K562 (cell line): ENCODE data around the gene CELA3A. TPM values are rescaled to one million over a fixed set of nuclear protein-coding genes. Genes with fewer than 3 reads are reported as not detected.

Source experiments
- ELF2 ChIP-seq: fragments of 250-450 bp; sonication (Bioruptor Pico); IDR thresholded peaks from 2 replicates; pipeline ENCODE4 v1.5.0; 2021; ENCODE audit warnings: mild to moderate bottlenecking
- EP400 ChIP-seq: fragments of 450-650 bp; IDR thresholded peaks from 2 replicates; pipeline ENCODE4 v1.6.1; 2017; ENCODE audit warnings: antibody characterized with exemption, mild to moderate bottlenecking, moderate library complexity
- GTF2F1 ChIP-seq: IDR thresholded peaks from 2 replicates; pipeline ENCODE4 v1.6.1; 2011; ENCODE audit warnings: low read depth, low read length, improper control_type of control experiment
- ILF3 ChIP-seq: fragments of 450-650 bp; IDR thresholded peaks from 2 replicates; pipeline ENCODE4 v1.6.1; 2018; ENCODE audit warnings: antibody characterized with exemption, mild to moderate bottlenecking, moderate library complexity, borderline replicate concordance
- POLR2AphosphoS5 ChIP-seq: IDR thresholded peaks from 2 replicates; pipeline ENCODE4 v1.6.1; 2011; ENCODE audit warnings: mild to moderate bottlenecking, low read depth, low read length, moderate library complexity; ENCODE audit not compliant: control insufficient read depth, insufficient read depth
- POLR2H ChIP-seq: IDR thresholded peaks from 2 replicates; pipeline ENCODE4 v1.6.1; 2016; ENCODE audit warnings: missing genetic modification characterization, low read depth, mild to moderate bottlenecking, control low read depth, missing compliant biosample characterization, moderate library complexity
- POLR3A ChIP-seq: IDR thresholded peaks from 2 replicates; pipeline ENCODE4 v1.6.1; 2011; ENCODE audit warnings: borderline replicate concordance, mild to moderate bottlenecking, moderate library complexity; ENCODE audit not compliant: insufficient read length, insufficient read depth; ENCODE audit errors: extremely low read depth
- PPARD ChIP-seq: fragments of 250-450 bp; sonication (Bioruptor Pico); IDR thresholded peaks from 2 replicates; pipeline ENCODE4 v1.8.0; 2022; ENCODE audit warnings: inconsistent platforms, mild to moderate bottlenecking, moderate library complexity
- SIRT6 ChIP-seq: IDR thresholded peaks from one replicate; pipeline ENCODE4 v1.6.1; 2012; ENCODE audit warnings: low read depth, mild to moderate bottlenecking, control low read depth, inconsistent platforms, low read length, moderate library complexity
- SMAD2 ChIP-seq: fragments of 150-350 bp; IDR thresholded peaks from 2 replicates; pipeline ENCODE4 v1.6.1; 2014; ENCODE audit warnings: low read depth, mild to moderate bottlenecking, low read length
- ZBTB7A ChIP-seq: IDR thresholded peaks from 2 replicates; pipeline ENCODE4 v1.6.1; 2011; ENCODE audit warnings: low read depth, mild to moderate bottlenecking, low read length, moderate library complexity, borderline replicate concordance; ENCODE audit not compliant: control insufficient read depth
- ZNF444 ChIP-seq: fragments of 250-450 bp; sonication (Bioruptor Pico); IDR thresholded peaks from 2 replicates; pipeline ENCODE4 v1.4.0; 2020; ENCODE audit warnings: mild to moderate bottlenecking, moderate library complexity
- polyA plus RNA-seq, 8 experiments: library from polyadenylated mRNA; depleted of rRNA in 4 of 8; stranded (reverse) in 5 of 8; unstranded in 3 of 8; fragments of >200 nt; fragmentation: Nextera tagmentation in 2 of 8; fragmentation: Illumina TruSeq in 1 of 8; extraction: Ambion mirVana in 2 of 8; extraction: Trizol in 1 of 8; gene quantifications; 2 replicates each; pipeline versions ENCODE4 v1.2.1 to v1.2.3, GENCODE V29; 2011 to 2014; ENCODE audit warnings: inconsistent platforms in 1 of 8, missing spikeins in 1 of 8
- total RNA-seq, 7 experiments: library from RNA; depleted of rRNA in 6 of 7; stranded (reverse); fragments of >200 nt in 6 of 7; fragmentation: Illumina TruSeq in 2 of 7; extraction: Trizol in 2 of 7; gene quantifications; 2 replicates each; pipeline versions ENCODE4 v1.2.1 to v1.2.3, GENCODE V29; 2011 to 2021; ENCODE audit warnings: low replicate concordance in 1 of 7
- TF ChIP-seq, protein P1 (sequence below): sonication (generic); formaldehyde crosslinking; IDR thresholded peaks from 2 replicates; pipeline ENCODE4 v1.8.1; 2023; ENCODE audit warnings: mild to moderate bottlenecking, missing genetic modification reagents, moderate library complexity
- TF ChIP-seq, protein P2 (sequence below): fragments of 250-450 bp; sonication (Bioruptor Pico); IDR thresholded peaks from 2 replicates; pipeline ENCODE4 v1.4.0; 2020; ENCODE audit warnings: mild to moderate bottlenecking, moderate library complexity
- TF ChIP-seq, protein P3 (sequence below): IDR thresholded peaks from 2 replicates; pipeline ENCODE4 v1.6.1; 2011; ENCODE audit warnings: borderline replicate concordance, low read depth, mild to moderate bottlenecking, moderate library complexity, low read length; ENCODE audit not compliant: insufficient read depth, poor library complexity, severe bottlenecking
- TF ChIP-seq, protein P4 (sequence below): fragments of 250-450 bp; sonication (Bioruptor Pico); IDR thresholded peaks from 2 replicates; pipeline ENCODE4 v1.5.0; 2021
- TF ChIP-seq, protein P5 (sequence below): sonication (generic); IDR thresholded peaks from 2 replicates; pipeline ENCODE4 v1.6.1; 2016

Gene CELA3A
- total and polyA plus RNA-seq, 9 of the 15 experiments (the other 6 are each of a cell fraction or from before 2014, with no cell fraction given): 5.4 TPM; not detected in 8

DNA sequence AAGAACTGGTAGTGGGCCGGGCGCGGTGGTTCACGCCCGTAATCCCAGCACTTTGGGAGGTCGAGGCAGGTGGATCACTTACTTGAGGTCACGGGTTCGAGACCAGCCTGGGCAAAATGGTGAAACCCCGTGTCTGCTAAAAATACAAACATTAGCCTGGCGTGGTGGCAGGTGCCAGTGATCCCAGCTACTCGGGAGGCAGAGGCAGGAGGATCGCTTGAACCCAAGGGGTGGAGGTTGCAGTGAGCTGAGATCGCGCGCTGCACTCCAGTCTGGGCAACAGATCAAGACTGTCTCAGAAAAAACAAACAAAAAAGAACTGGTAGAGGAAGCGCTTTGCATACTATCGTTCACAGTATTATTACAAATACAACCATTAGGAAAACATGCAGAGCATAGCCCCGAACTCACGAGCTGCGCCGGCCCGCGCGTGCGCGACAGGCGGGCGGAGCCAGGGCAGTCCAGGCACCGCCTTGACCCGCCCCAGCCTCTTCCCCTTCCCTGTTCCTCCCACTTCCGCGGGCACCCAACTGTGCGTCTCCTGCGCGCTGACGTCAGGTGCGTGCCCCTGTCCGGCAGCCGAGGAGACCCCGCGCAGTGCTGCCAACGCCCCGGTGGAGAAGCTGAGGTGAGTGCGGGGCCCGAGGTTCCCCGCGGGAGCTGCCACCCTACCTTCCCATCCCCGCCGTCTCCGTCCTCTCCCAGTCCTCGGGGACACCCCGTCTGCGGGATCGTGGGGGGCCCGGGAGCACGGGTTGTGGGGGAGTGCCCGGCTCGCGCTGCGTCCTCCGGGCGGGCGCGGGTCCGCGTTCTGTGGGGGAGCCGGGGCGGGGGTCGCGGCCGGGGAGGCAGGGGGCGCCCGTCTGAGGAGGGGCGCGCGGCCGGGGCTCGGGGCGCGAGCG is 50.9 kb downstream of the CELA3A start, which contains the start of gene CDC42 (continued):
- TF ChIP-seq, protein P1, sequence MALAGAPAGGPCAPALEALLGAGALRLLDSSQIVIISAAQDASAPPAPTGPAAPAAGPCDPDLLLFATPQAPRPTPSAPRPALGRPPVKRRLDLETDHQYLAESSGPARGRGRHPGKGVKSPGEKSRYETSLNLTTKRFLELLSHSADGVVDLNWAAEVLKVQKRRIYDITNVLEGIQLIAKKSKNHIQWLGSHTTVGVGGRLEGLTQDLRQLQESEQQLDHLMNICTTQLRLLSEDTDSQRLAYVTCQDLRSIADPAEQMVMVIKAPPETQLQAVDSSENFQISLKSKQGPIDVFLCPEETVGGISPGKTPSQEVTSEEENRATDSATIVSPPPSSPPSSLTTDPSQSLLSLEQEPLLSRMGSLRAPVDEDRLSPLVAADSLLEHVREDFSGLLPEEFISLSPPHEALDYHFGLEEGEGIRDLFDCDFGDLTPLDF: peak; percentile 46; the same call in 1 of the 2 replicates
- TF ChIP-seq, protein P2, sequence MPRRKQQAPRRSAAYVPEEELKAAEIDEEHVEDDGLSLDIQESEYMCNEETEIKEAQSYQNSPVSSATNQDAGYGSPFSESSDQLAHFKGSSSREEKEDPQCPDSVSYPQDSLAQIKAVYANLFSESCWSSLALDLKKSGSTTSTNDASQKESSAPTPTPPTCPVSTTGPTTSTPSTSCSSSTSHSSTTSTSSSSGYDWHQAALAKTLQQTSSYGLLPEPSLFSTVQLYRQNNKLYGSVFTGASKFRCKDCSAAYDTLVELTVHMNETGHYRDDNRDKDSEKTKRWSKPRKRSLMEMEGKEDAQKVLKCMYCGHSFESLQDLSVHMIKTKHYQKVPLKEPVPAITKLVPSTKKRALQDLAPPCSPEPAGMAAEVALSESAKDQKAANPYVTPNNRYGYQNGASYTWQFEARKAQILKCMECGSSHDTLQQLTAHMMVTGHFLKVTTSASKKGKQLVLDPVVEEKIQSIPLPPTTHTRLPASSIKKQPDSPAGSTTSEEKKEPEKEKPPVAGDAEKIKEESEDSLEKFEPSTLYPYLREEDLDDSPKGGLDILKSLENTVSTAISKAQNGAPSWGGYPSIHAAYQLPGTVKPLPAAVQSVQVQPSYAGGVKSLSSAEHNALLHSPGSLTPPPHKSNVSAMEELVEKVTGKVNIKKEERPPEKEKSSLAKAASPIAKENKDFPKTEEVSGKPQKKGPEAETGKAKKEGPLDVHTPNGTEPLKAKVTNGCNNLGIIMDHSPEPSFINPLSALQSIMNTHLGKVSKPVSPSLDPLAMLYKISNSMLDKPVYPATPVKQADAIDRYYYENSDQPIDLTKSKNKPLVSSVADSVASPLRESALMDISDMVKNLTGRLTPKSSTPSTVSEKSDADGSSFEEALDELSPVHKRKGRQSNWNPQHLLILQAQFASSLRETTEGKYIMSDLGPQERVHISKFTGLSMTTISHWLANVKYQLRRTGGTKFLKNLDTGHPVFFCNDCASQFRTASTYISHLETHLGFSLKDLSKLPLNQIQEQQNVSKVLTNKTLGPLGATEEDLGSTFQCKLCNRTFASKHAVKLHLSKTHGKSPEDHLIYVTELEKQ (CRISPR knock-in tag): no peak
- TF ChIP-seq, protein P3, sequence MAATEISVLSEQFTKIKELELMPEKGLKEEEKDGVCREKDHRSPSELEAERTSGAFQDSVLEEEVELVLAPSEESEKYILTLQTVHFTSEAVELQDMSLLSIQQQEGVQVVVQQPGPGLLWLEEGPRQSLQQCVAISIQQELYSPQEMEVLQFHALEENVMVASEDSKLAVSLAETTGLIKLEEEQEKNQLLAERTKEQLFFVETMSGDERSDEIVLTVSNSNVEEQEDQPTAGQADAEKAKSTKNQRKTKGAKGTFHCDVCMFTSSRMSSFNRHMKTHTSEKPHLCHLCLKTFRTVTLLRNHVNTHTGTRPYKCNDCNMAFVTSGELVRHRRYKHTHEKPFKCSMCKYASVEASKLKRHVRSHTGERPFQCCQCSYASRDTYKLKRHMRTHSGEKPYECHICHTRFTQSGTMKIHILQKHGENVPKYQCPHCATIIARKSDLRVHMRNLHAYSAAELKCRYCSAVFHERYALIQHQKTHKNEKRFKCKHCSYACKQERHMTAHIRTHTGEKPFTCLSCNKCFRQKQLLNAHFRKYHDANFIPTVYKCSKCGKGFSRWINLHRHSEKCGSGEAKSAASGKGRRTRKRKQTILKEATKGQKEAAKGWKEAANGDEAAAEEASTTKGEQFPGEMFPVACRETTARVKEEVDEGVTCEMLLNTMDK: no peak
- TF ChIP-seq ILF3: no peak
- 0 out of 2 replicates have a peak, but pooled peaks have one; percentile 26 for TF ChIP-seq GTF2F1
- TF ChIP-seq, protein P4, sequence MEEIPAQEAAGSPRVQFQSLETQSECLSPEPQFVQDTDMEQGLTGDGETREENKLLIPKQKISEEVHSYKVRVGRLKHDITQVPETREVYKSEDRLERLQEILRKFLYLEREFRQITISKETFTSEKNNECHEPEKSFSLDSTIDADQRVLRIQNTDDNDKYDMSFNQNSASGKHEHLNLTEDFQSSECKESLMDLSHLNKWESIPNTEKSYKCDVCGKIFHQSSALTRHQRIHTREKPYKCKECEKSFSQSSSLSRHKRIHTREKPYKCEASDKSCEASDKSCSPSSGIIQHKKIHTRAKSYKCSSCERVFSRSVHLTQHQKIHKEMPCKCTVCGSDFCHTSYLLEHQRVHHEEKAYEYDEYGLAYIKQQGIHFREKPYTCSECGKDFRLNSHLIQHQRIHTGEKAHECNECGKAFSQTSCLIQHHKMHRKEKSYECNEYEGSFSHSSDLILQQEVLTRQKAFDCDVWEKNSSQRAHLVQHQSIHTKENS: no peak
- peak; percentile 97 for TF ChIP-seq POLR2AphosphoS5
- TF ChIP-seq SIRT6: no peak
- TF ChIP-seq, protein P5, sequence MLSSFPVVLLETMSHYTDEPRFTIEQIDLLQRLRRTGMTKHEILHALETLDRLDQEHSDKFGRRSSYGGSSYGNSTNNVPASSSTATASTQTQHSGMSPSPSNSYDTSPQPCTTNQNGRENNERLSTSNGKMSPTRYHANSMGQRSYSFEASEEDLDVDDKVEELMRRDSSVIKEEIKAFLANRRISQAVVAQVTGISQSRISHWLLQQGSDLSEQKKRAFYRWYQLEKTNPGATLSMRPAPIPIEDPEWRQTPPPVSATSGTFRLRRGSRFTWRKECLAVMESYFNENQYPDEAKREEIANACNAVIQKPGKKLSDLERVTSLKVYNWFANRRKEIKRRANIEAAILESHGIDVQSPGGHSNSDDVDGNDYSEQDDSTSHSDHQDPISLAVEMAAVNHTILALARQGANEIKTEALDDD: no peak
- peak; percentile 74 for TF ChIP-seq ELF2 (CRISPR knock-in tag)
- TF ChIP-seq PPARD (CRISPR knock-in tag): no peak
- no peak for TF ChIP-seq ZNF444 (CRISPR knock-in tag)
- peak; percentile 86 for TF ChIP-seq EP400
- peak; percentile 76 for TF ChIP-seq POLR2H
- no peak for TF ChIP-seq POLR3A
- peak; percentile 82; the same call in 1 of the 2 replicates for TF ChIP-seq ZBTB7A
- no peak for TF ChIP-seq SMAD2
